ENCODE measurements around the gene FUT2. TPM values are rescaled to one million over a fixed set of nuclear protein-coding genes. Genes with fewer than 3 reads are reported as not detected.

The FUT2 gene
- total RNA-seq, 1 donor: not detected

DNA sequence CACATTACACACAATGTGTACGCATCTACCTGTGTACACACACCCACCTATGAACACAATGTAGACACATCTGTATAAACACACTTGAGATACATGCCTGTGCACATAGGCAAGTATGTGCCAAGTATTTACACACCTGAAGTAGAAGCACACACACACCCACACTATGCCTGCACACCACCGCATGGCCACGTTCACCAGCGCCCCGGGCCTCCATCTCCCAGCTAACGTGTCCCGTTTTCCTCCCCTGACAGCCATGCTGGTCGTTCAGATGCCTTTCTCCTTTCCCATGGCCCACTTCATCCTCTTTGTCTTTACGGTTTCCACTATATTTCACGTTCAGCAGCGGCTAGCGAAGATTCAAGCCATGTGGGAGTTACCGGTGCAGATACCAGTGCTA lies 6.9 kb downstream of the FUT2 start:
- TF ChIP-seq, protein P1, sequence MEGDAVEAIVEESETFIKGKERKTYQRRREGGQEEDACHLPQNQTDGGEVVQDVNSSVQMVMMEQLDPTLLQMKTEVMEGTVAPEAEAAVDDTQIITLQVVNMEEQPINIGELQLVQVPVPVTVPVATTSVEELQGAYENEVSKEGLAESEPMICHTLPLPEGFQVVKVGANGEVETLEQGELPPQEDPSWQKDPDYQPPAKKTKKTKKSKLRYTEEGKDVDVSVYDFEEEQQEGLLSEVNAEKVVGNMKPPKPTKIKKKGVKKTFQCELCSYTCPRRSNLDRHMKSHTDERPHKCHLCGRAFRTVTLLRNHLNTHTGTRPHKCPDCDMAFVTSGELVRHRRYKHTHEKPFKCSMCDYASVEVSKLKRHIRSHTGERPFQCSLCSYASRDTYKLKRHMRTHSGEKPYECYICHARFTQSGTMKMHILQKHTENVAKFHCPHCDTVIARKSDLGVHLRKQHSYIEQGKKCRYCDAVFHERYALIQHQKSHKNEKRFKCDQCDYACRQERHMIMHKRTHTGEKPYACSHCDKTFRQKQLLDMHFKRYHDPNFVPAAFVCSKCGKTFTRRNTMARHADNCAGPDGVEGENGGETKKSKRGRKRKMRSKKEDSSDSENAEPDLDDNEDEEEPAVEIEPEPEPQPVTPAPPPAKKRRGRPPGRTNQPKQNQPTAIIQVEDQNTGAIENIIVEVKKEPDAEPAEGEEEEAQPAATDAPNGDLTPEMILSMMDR (IDR thresholded peaks at IDR 0.05; ENCODE audit: insufficient read depth, low read depth, low read length): no peak
- H3K4me3 ChIP-seq (ENCODE audit: low read depth, low read length): no peak overlapping the region
- no peak for DNase-seq (ENCODE audit: low read depth)

DNA sequence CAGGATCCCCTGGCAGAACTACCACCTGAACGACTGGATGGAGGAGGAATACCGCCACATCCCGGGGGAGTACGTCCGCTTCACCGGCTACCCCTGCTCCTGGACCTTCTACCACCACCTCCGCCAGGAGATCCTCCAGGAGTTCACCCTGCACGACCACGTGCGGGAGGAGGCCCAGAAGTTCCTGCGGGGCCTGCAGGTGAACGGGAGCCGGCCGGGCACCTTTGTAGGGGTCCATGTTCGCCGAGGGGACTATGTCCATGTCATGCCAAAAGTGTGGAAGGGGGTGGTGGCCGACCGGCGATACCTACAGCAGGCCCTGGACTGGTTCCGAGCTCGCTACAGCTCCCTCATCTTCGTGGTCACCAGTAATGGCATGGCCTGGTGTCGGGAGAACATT lies 7.5 kb downstream of the FUT2 start:
- no peak overlapping the region for H3K4me3 ChIP-seq (ENCODE audit: low read depth, low read length)
- TF ChIP-seq, protein P1 (IDR thresholded peaks at IDR 0.05; ENCODE audit: insufficient read depth, low read depth, low read length): no peak

DNA sequence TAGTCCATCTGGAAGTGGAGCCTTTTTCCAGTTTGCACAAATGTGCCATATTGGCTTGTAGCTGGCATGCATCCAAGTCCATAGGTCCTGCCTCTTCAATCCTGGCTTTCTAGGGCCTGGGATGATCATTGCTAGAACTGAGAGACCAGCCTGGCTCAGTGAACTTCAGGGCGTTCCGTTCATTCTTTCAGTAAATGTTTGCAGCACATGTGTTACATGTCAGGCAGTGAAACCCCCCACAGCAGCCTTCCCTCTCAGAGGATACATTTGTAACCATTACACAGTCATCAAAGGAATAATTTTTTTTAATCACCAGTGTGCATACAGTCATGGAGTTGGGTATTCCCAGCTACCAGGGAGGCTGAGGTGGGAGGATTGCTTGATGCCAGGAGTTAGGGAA lies 9.7 kb downstream of the FUT2 start:
- DNase-seq (ENCODE audit: low read depth): no peak
- TF ChIP-seq, protein P1 (IDR thresholded peaks at IDR 0.05; ENCODE audit: insufficient read depth, low read depth, low read length): no peak
- H3K4me3 ChIP-seq (ENCODE audit: low read depth, low read length): no peak overlapping the region

More for the DNA sequence above, 7.5 kb downstream of the FUT2 start:
- no peak for DNase-seq (ENCODE audit: low read depth)

DNA sequence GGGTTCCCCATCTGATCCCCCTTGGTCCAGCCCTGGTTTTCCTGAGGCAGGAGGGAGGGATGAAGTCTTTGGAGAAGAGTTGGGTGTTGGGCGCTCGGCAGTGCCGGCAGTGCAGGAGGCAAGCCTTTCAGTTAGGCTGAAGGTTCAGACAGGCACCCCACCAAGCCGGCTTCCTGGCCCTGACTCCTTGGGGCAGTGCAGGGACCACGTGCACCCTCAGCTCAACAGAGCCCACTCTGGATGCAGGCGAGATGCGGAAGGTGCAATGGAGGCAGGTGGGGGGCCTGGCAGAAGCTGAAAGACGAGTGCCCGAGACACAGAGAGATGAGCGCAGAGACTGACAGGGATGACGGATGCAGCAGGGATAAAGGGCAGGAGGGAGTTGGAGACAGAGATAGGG lies 12.7 kb downstream of the FUT2 start:
- TF ChIP-seq, protein P1 (IDR thresholded peaks at IDR 0.05; ENCODE audit: insufficient read depth, low read depth, low read length): no peak
- H3K4me3 ChIP-seq (ENCODE audit: low read depth, low read length): no peak overlapping the region
- DNase-seq (ENCODE audit: low read depth): no peak

DNA sequence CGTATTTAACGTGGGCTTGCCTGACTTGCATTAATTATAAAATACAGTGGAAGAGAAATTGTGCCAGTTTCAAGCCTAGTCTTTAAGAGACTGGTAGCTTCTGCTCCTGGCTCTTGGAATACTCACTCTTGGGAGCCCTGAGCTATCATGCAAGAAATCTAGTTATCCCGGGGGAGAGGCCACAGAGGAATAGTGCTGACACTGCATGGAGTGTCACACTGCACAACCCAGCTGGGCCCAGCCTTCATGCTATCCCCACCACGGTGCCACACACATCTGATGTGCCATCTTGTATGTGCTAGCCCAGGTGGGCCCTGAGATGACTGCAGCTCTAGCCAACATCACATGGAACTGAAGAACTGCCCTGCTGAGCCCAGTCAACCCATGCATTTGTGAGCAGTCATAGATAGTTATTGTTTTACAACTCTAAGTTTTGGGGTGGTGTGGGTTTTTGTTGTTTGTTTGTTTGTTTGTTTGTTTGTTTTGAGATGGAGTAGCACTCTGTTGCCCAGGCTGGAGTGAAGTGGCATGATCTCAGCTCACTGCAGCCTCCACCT lies 15.4 kb downstream of the FUT2 start:
- TF ChIP-seq, protein P1 (IDR thresholded peaks at IDR 0.05; ENCODE audit: insufficient read depth, low read depth, low read length): no peak
- H3K4me3 ChIP-seq (ENCODE audit: low read depth, low read length): no peak overlapping the region
- no peak for DNase-seq (ENCODE audit: low read depth)

DNA sequence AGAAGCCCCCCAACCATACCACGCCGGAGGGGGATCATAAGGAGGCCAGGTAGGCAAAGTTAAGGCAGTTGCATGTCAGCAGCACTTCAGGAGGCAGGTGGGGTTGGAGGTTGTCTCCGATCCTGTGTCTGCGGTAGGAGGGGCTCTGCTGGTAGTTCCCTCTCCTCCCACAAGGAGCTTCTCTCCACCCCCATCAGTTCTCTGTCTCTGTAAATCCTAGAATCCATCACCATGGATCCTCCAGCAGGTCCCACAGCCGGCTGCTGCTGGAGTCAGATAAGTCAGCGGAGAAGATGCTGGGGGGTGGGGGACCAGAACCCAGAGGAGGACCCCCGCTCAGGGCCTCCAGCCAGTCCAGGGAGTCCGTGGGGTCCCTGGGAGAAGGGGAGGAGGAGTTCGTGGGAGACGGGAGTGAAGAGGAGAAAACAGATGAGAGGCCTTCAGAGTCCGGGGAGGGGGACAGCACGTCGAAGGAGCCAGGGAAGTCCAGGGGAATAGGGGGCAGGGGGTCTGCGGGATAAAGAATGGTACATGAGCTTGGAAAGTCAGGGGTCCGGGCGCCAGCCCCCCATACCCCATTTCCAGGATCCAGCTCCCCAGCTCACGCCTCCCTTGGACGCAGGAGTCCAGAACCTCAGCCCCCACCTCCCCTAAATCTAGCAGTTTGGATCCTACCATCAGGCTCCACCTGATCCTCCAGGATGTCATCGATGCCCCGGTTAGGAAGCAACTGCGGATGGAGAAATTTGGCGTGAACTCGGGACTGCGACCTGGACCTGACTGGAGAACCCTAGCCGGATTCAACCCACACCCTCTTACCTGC lies 17.5 kb downstream of the FUT2 start:
- no peak for DNase-seq (ENCODE audit: low read depth)
- TF ChIP-seq, protein P1 (IDR thresholded peaks at IDR 0.05; ENCODE audit: insufficient read depth, low read depth, low read length): peak; percentile 41
- H3K4me3 ChIP-seq (ENCODE audit: low read depth, low read length): peak overlapping the region; percentile 75

Measured in fibroblast of villous mesenchyme (primary cell).